ENCODE results near the gene GSTT2B. TPM values are rescaled to one million over a fixed set of nuclear protein-coding genes. Genes with fewer than 3 reads are reported as not detected.

The GSTT2B gene
- total and polyA plus RNA-seq, 2 of the 8 experiments (the other 6 are each of a cell fraction or from before 2014, with no cell fraction given): 6.3 to 13.3 TPM

- 0 out of 2 replicates have a peak, but pooled peaks have one; percentile 15 for TF ChIP-seq TAF1 (IDR thresholded peaks at IDR 0.05; ENCODE audit: low read depth, low read length)
- TF ChIP-seq KDM4A (IDR thresholded peaks at IDR 0.05; ENCODE audit: low read depth, low read length, severe bottlenecking): no peak
- no peak for TF ChIP-seq POLR2A (IDR thresholded peaks at IDR 0.05; ENCODE audit: control extremely low read depth in 1 of 2, low read depth in 2 of 2, low read length in 2 of 2)
- TF ChIP-seq ZNF274 (IDR thresholded peaks at IDR 0.05; ENCODE audit: borderline replicate concordance, extremely low read depth, low read length): no peak
- TF ChIP-seq EZH2 (IDR thresholded peaks at IDR 0.05; ENCODE audit: low read depth, low read length, severe bottlenecking): no peak
- TF ChIP-seq, protein P1, sequence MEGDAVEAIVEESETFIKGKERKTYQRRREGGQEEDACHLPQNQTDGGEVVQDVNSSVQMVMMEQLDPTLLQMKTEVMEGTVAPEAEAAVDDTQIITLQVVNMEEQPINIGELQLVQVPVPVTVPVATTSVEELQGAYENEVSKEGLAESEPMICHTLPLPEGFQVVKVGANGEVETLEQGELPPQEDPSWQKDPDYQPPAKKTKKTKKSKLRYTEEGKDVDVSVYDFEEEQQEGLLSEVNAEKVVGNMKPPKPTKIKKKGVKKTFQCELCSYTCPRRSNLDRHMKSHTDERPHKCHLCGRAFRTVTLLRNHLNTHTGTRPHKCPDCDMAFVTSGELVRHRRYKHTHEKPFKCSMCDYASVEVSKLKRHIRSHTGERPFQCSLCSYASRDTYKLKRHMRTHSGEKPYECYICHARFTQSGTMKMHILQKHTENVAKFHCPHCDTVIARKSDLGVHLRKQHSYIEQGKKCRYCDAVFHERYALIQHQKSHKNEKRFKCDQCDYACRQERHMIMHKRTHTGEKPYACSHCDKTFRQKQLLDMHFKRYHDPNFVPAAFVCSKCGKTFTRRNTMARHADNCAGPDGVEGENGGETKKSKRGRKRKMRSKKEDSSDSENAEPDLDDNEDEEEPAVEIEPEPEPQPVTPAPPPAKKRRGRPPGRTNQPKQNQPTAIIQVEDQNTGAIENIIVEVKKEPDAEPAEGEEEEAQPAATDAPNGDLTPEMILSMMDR (IDR thresholded peaks at IDR 0.05; ENCODE audit: control extremely low read depth in 1 of 3, insufficient read depth in 1 of 3, low read depth in 1 of 3, low read length in 3 of 3): peak in 2 of 3 experiments; percentile 18 to 32; a peak in 2 of 4 replicates
- TF ChIP-seq SAP30 (IDR thresholded peaks at IDR 0.05; ENCODE audit: insufficient read depth, insufficient replicate concordance, low read length): no peak
- no peak for TF ChIP-seq BCL11A (IDR thresholded peaks at IDR 0.05; ENCODE audit: low read depth in 2 of 2, low read length in 2 of 2)
- TF ChIP-seq TCF12 (IDR thresholded peaks at IDR 0.05; ENCODE audit: low read depth, low read length): no peak
- 0 out of 2 replicates have a peak, but pooled peaks have one; percentile 16 for TF ChIP-seq SP1 (IDR thresholded peaks at IDR 0.05; ENCODE audit: low read depth, low read length)
- no peak for TF ChIP-seq CBX5 (IDR thresholded peaks at IDR 0.05; ENCODE audit: low read depth, low read length)
- TF ChIP-seq SP4 (IDR thresholded peaks at IDR 0.05; ENCODE audit: low read length): no peak
- TF ChIP-seq TAF7 (optimal IDR thresholded peaks at IDR 0.05; ENCODE audit: borderline replicate concordance, low read depth, low read length): no peak
- TF ChIP-seq NANOG (IDR thresholded peaks at IDR 0.05; ENCODE audit: insufficient read depth, low read depth, low read length, poor library complexity, severe bottlenecking): no peak
- peak; percentile 5 to 21; a peak in 2 of 4 replicates for TF ChIP-seq RAD21 (IDR thresholded peaks at IDR 0.05 in 1 of 2, conservative IDR thresholded peaks at IDR 0.05 in 1 of 2; ENCODE audit: low read depth in 2 of 2, low read length in 2 of 2)
- no peak for TF ChIP-seq MAFK (IDR thresholded peaks at IDR 0.05; ENCODE audit: low read depth, low read length)
- no peak for TF ChIP-seq SRF (IDR thresholded peaks at IDR 0.05; ENCODE audit: low read depth, low read length)
- TF ChIP-seq EP300 (IDR thresholded peaks at IDR 0.05; ENCODE audit: borderline replicate concordance in 1 of 2, low read depth in 2 of 2, low read length in 2 of 2): no peak
- no peak for TF ChIP-seq TBP (IDR thresholded peaks at IDR 0.05; ENCODE audit: low read depth, low read length)
- TF ChIP-seq, protein P2, sequence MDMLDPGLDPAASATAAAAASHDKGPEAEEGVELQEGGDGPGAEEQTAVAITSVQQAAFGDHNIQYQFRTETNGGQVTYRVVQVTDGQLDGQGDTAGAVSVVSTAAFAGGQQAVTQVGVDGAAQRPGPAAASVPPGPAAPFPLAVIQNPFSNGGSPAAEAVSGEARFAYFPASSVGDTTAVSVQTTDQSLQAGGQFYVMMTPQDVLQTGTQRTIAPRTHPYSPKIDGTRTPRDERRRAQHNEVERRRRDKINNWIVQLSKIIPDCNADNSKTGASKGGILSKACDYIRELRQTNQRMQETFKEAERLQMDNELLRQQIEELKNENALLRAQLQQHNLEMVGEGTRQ (IDR thresholded peaks at IDR 0.05; ENCODE audit: low read length): peak; percentile 56
Observed at GRCh38 chr22:24001314-24001713, 40.3 kb upstream of the GSTT2B start (continued).
